ACHN (cell line): ENCODE results near the gene HMCN2.

Experiments
- DNase-seq: peaks from one replicate; pipeline ENCODE4 v3.0.0-alpha.2; 2015
- in situ Hi-C: cut with HindIII; loops from 2 replicates; pipeline ENCODE4 v1.10.0; 2017; ENCODE audit warnings: low sequenced_read_pairs, low pct_ligation_motif_present, low pct_unique_long_range_greater_than_20kb

The HMCN2 gene

GRCh38 chr9:130285271-130285670, 19.7 kb downstream of the HMCN2 start:
- in situ Hi-C loops, result no loop called here
- no peak for DNase-seq

DNA sequence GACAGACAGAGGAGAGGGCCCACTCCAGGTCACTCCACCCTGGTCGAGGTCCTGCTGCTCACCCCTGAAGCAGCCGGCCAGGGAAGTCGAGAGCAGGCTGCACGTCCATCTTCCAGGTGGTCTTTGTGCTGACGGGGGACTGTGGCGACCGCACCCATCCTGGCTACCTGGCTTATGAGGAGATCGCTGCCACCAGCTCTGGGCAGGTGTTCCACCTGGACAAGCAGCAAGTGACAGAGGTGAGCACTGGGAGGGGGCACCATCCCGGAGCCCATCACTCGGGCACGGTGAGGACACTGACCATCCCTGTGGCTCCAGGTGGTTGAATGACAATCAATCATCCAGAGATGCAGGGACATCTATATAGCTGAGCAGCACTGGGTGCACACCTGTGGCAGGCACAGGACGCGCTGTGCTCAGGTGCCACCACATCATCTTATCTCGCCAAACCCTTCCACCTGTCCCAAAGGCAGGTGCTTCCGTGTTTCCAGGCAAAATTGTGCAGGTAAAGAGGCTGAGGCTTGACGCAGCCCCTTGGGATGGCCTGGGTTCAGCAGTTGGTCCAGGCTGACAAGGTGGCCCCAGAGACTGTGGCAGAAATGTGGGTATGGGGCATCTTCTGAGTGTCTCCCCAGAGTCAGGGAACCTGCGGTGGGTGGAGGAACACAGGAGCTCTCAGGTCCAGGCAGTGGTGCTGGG, 20.7 kb downstream of the HMCN2 start:
- DNase-seq, result no peak
- in situ Hi-C loops, result no loop called here

GRCh38 chr9:130286781-130287428, 21.3 kb downstream of the HMCN2 start:
- DNase-seq, result no peak
- in situ Hi-C loops, result no loop called here

- DNase-seq, result no peak
- in situ Hi-C loops, result no loop called here
These were observed 22.2 kb downstream of the HMCN2 start for GRCh38 chr9:130287736-130288135.

DNA sequence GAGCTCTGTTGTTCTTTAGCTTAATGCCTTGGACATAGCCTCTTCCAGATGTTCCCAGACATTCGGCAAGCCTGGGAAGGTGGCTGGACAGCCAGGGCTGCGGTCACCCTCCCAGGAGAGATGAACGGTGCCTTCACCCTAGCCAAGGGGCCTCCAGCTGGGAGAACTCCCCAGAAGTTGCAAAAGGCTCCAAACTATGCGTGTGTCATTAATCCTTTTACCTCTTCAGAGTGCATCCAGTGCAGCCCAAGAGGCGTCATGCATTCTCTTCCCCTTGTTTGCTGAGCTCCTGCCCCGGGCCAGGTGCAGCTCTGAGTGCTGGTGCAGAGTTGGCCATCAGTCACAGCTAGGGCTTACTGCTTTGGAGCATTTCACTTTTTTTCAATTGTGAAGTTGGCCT, 22.8 kb downstream of the HMCN2 start:
- no peak for DNase-seq
- in situ Hi-C loops, result no loop called here

DNA sequence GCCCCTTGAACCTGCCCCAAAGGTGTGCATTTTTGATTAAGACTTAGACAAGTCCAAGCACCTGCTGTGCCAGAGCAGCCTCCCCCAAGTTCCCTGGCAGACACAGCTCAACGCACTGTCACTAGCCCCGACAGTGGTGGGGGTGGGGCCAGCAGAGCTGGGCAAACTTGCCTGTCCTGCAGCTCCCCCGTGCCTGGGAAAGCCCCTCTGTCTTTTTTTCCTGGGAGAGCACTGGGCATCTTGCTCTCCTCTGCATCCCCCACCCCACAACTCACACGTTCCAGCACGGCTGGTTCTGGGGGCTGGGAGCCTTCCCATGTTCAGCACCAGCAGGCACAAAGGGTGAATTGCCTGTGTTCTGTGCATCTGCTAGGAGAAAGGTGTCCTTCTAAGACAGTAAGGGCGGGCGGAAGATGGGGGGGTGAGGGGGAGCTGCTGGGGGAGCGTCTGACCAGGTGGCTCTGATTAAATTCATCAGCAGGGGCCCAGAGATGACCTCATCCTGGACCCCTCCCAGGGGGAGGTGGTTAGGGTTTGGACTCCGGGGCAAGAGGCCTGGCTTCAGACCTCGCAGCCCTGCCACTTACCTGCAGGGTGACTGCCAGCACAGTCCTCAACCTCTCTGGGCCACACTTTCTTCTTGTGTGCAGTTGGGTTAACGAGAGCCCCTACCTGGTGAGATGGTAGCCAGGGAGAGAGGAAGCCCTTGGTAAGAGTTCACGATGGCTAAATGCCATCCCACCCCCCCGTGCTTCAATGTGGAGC, 23.5 kb downstream of the HMCN2 start:
- in situ Hi-C loops, result no loop called here
- DNase-seq, result no peak

DNA sequence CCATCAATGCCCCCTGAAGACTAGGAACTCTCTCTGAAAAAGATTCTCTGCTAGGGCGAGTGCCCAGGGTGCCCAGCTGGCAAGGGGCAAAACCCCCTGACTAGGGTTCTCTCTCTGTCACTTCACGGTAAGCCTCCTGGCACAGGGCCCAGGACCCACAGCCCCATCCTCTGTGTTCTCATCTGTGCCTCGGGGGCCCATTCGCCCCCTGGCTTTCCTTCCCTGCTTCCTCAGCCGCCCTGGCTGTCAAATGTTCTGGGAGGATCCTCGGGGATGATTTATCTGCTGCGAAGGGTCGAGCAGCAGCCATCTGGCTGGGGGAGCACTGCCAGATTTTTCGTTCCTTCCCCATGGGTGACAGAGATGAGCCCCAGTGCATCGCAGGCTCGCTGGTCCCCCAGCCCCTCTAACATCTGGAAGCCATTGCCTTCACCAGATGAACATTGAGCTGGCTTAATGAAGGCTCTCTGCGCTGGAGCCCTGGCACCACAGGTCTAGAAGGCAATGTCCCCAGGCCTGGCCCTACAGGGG, 24.2 kb downstream of the HMCN2 start:
- in situ Hi-C loops, result no loop called here

DNA sequence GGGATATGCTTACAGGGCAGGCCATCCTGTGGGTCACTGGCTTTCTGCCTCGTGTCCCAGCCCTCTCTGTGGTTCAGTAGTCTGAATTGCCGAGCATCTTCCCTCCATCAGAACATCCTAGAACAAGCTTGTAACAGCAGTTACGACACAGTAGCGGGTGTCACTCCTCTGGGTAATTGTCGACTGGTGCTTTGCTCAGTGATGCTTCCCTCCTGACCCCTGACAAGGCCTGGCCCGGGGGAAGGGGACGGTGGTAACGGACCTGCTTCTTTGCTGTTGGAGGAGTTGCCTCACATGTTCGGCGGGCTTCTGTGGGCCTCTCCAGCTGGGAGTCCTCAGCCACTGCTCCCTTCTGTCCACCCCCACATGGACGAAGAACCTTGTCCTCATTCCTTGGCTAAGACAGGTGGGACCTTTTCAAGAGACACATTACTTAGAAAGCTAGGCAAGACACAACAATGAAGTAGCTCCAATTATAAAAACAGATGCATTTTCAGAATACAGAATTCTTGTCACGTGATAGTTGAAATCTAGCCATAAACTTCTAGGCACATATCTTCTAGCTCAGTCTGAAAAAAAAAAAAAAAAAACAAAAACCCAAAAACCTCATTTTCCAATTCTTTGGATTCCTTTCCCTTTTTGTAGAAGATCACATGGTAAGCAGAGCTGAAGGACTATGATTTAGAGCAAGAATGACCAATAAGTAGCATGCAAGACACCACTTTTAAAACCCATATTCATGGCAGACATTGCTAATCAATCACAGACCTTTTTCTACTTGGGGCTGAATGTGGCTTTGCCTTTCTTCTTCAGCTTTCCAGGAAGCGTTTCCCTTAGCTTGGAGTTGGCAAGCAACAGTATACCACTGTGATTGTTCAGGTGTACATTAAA, 25.0 kb downstream of the HMCN2 start:
- in situ Hi-C loops, result no loop called here
- DNase-seq, result no peak

More for the DNA sequence above, 24.2 kb downstream of the HMCN2 start:
- no peak for DNase-seq

DNA sequence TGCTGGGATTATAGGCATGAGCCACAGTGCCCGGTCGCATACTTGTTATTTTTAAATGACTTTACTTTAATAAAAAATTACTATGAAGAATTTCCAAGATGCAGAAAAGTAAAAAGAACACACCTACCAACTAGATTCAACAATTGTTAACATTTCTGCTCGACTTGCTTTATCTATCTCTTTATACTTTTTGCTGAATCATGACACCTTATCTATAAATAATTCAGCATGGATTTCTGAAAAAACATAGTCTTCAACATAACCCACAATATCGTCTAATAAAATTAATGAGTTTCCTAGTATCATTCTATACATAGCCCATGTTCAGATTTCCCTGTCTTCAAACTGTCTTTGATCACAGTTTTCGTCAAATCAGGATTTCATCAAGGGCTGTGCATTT, 25.9 kb downstream of the HMCN2 start:
- in situ Hi-C loops, result no loop called here
- no peak for DNase-seq

- in situ Hi-C loops, result no loop called here
- DNase-seq, result no peak
These were observed 26.5 kb downstream of the HMCN2 start for GRCh38 chr9:130292106-130292505.

DNA sequence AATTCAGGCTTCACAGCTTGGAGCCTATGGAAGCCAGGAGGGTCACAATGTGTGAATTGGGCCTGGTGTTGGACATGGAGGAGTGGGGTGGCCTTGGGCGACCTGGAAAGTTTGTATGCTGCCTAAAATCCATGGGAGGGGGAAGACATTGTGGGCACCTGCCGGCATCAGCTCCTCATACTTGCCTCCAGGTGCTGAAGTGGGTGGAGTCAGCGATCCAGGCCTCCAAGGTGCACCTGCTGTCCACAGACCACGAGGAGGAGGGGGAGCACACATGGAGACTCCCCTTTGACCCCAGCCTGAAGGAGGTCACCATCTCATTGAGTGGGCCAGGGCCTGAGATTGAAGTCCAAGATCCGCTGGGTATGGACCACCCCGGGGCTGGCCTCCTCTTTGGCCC, 29.1 kb downstream of the HMCN2 start:
- in situ Hi-C loops, result no loop called here
- DNase-seq, result no peak

GRCh38 chr9:130295431-130295830, 29.9 kb downstream of the HMCN2 start:
- DNase-seq, result no peak
- in situ Hi-C loops, result no loop called here

DNA sequence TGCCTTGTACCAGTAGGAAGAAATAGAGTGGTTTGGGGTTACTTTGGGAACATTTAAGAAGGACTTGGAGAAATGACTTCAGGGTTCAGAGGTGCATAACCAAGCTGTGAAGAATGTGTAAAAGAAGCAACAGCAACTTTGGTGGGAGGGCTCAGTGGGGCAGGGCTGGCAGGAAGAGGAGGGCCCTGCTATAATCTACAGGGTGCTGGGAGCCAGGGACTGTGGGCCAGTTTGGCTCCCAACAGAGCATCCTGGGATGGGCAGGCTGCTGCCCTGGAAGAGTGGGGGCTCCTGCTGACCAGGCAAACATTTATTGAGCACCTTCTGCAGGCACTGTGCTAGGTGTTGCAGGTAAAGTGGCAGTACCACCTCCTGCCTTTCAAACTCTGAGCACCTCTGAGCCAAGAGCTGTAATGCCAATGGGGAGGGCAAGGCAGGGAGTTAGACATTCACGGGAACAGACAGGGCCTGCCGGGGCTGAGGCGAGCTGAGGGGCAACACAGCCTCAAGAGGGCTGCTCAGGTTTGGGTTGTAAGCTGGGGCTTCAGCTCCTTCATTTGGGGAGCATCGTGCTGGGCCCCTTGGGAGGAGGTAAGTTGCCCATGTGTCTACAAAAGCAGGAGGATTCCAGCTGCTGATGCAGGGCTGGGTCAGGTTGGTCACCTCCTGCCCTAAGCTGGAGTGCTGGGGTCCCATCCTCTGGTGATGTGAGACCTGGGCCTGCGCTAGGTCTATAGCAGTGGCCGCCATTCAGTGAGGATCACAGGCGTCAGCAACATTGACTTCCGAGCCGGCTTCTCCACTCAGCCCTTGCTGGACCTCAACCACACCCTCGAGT, 30.6 kb downstream of the HMCN2 start:
- in situ Hi-C loops, result no loop called here

DNA sequence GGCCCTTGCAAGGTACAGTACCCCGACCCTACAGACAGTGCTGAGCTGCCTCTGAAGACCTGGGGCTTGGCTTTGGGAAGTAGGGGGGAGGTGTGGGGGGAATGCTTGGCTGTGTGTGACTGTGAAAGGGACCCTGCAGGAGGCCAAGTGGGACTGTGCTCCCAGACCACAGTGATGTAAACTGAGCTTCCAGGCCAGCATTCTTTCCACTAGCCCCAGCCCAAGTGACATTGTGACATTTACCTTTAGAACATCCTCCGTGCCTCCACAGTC, 31.2 kb downstream of the HMCN2 start:
- no peak for DNase-seq
- in situ Hi-C loops, result no loop called here

More for the DNA sequence above, 30.6 kb downstream of the HMCN2 start:
- no peak for DNase-seq

DNA sequence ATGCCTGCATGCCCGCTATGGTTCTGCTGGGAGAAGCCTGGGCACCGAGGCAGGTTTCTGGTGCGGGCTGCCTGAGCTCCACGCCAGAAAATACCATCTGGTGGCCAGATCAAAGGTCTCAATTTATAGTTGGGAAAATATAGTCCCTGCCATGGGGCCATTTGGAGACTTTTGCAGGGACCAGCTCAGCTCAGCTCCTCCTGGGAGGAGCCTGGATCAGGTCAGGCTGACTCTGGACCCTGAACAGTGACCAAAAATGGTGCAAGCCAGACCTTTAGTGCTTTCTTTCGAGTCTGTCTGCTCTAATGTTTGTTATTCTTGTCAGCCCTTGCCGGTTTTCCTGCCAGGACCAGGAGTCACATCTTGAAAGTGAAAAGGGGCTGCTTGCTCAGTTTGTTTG, 31.8 kb downstream of the HMCN2 start:
- in situ Hi-C loops, result no loop called here
- DNase-seq, result no peak

DNA sequence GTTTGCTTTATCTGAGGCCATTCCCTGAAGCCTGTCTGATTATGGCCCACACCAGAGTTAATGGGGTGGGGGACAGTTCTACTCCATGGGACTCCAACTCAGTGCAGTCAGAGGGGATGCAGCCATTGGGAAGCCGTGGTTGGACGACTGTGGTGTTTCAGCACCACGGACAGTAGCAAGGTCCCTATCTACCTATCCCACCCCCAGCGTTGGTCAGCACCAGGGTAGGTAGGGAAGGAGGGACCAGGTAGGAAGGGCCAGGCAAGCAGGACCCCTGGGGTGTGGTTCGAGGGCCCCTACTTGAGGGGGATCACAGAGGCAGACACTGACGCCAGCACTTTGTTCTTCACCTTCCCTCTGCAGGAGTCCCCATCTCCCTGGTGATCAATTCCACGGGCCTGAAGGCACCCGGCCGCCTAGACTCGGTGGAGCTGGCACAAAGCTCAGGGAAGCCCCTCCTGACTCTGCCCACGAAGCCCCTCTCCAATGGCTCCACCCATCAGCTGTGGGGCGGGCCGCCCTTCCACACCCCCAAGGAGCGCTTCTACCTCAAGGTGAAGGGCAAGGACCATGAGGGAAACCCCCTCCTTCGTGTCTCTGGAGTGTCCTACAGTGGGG, 33.2 kb downstream of the HMCN2 start:
- DNase-seq, result peak; percentile 40
- in situ Hi-C loops, result no loop called here

- no peak for DNase-seq
- in situ Hi-C loops, result no loop called here
These were observed 34.4 kb downstream of the HMCN2 start for GRCh38 chr9:130299785-130300615.
